22Rv1 (cell line): ENCODE data around the gene ARHGAP6.

Experiments
- ZFX ChIP-seq: fragments of 450-650 bp; IDR thresholded peaks from 2 replicates; pipeline ENCODE4 v1.6.1; 2017; ENCODE audit warnings: antibody characterized with exemption, borderline replicate concordance
- TF ChIP-seq, protein P1 (sequence below): fragments of 450-650 bp; IDR thresholded peaks from 2 replicates; pipeline ENCODE4 v1.5.1; 2017; ENCODE audit warnings: mild to moderate bottlenecking

DNA sequence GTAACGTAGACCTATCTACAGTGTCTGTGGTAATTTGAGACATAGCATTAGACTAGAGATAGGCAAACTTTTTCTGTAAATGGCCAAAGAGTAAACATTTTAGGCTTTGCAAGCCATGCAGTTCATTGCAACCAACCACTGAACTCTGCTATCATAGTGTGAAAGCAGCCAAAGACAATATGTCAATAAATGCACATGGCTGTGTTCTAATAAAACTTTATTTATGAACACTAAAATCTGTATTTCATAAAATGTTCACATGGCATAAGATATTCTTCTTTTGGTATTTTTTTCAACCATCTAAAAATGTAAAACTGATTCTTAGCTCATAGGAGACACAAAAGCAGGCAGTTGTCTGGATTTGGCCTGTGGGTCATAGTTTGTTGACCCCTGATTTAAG is 251.6 kb downstream of the ARHGAP6 start:
- TF ChIP-seq, protein P1, sequence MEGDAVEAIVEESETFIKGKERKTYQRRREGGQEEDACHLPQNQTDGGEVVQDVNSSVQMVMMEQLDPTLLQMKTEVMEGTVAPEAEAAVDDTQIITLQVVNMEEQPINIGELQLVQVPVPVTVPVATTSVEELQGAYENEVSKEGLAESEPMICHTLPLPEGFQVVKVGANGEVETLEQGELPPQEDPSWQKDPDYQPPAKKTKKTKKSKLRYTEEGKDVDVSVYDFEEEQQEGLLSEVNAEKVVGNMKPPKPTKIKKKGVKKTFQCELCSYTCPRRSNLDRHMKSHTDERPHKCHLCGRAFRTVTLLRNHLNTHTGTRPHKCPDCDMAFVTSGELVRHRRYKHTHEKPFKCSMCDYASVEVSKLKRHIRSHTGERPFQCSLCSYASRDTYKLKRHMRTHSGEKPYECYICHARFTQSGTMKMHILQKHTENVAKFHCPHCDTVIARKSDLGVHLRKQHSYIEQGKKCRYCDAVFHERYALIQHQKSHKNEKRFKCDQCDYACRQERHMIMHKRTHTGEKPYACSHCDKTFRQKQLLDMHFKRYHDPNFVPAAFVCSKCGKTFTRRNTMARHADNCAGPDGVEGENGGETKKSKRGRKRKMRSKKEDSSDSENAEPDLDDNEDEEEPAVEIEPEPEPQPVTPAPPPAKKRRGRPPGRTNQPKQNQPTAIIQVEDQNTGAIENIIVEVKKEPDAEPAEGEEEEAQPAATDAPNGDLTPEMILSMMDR, result no peak
- TF ChIP-seq ZFX, result no peak
